PC-3 (cell line): ENCODE measurements around the gene RFLNA. TPM values are rescaled to one million over a fixed set of nuclear protein-coding genes. Genes with fewer than 3 reads are reported as not detected.

ENCODE experiments used
- ATAC-seq: fragments of 200-7000 bp; cut with Tn5 transposase; 2 replicates; pipeline ENCODE4 v1.9.1; 2020; ENCODE audit warnings: mild to moderate bottlenecking, moderate library complexity
- BruUV-seq: library from RNA; stranded (reverse); fragments of 400-500 nt; replicated peaks from 2 replicates; lab custom pipeline; 2021; lab: Mats Ljungman, UMichigan
- CTCF ChIA-PET: fragments of 300-600 bp; sonication (Branson Sonifier 250); formaldehyde crosslinking; loops from one replicate; lab custom pipeline; 2022; ENCODE audit warnings: antibody characterized with exemption; lab: Charles Lee
- POLR2A ChIA-PET: fragments of 300-600 bp; sonication (Branson Sonifier 250); formaldehyde crosslinking; loops from one replicate; lab custom pipeline; 2022; ENCODE audit warnings: antibody characterized with exemption; ENCODE audit not compliant: unreplicated experiment; lab: Charles Lee
- DNase-seq: peaks from one replicate; pipeline ENCODE4 v3.0.0-alpha.2; 2015
- H2AFZ ChIP-seq: fragments of 300-600 bp; sonication (generic); 2 replicates; pipeline ENCODE4 v1.6.0; 2016; ENCODE audit warnings: antibody characterized with exemption, low read length
- H3F3A ChIP-seq: fragments of 300-600 bp; sonication (generic); one replicate; pipeline ENCODE4 v1.6.0; 2017; ENCODE audit warnings: antibody characterized with exemption, low read length, control low read depth, mild to moderate bottlenecking; ENCODE audit not compliant: unreplicated experiment
- H3K27ac ChIP-seq: fragments of 300-600 bp; sonication (generic); 2 replicates; pipeline ENCODE4 v1.5.1; 2016; ENCODE audit warnings: mild to moderate bottlenecking, low read length
- H3K27me3 ChIP-seq: fragments of 300-600 bp; sonication (generic); 2 replicates; pipeline ENCODE4 v1.6.1; 2016; ENCODE audit warnings: low read length, mixed read lengths
- H3K36me3 ChIP-seq: fragments of 300-600 bp; sonication (generic); 2 replicates; pipeline ENCODE4 v1.6.1; 2016; ENCODE audit warnings: low read depth, mixed run types, low read length, mixed read lengths
- H3K4me1 ChIP-seq: fragments of 300-600 bp; sonication (generic); 2 replicates; pipeline ENCODE4 v1.5.1; 2016; ENCODE audit warnings: low read length; ENCODE audit not compliant: insufficient read depth
- H3K4me2 ChIP-seq: fragments of 300-600 bp; sonication (generic); 2 replicates; pipeline ENCODE4 v1.6.0; 2016; ENCODE audit warnings: low read length
- H3K4me3 ChIP-seq: fragments of 300-600 bp; sonication (generic); 2 replicates; pipeline ENCODE4 v1.5.1; 2016; ENCODE audit warnings: mild to moderate bottlenecking, low read length, mixed read lengths
- H3K79me2 ChIP-seq: fragments of 300-600 bp; sonication (generic); 2 replicates; pipeline ENCODE4 v1.6.1; 2017; ENCODE audit warnings: low read length, mixed read lengths
- H3K9ac ChIP-seq: fragments of 300-600 bp; sonication (generic); 2 replicates; pipeline ENCODE4 v1.6.0; 2016; ENCODE audit warnings: mild to moderate bottlenecking, low read length
- H3K9me2 ChIP-seq: fragments of 300-600 bp; sonication (generic); replicated peaks from 2 replicates; pipeline ENCODE4 v1.6.1; 2016; ENCODE audit warnings: mixed run types, low read length, mixed read lengths
- H3K9me3 ChIP-seq: fragments of 300-600 bp; sonication (generic); 2 replicates; pipeline ENCODE4 v1.6.1; 2016; ENCODE audit warnings: low read length, mixed read lengths
- H4K20me1 ChIP-seq: fragments of 300-600 bp; sonication (generic); 2 replicates; pipeline ENCODE4 v1.6.1; 2016; ENCODE audit warnings: low read length, mixed read lengths
- CTCF ChIP-seq: fragments of 300-600 bp; sonication (generic); conservative IDR thresholded peaks from 2 replicates; pipeline ENCODE4 v1.5.1; 2017; ENCODE audit warnings: antibody characterized with exemption, low read depth, mild to moderate bottlenecking, low read length
- EZH2 ChIP-seq: fragments of 300-600 bp; sonication (generic); IDR thresholded peaks from one replicate; pipeline ENCODE4 v1.6.1; 2017; ENCODE audit warnings: antibody characterized with exemption, mild to moderate bottlenecking, low read length; ENCODE audit not compliant: unreplicated experiment
- EZH2phosphoT487 ChIP-seq: fragments of 300-600 bp; sonication (generic); IDR thresholded peaks from 2 replicates; pipeline ENCODE4 v1.6.1; 2018; ENCODE audit warnings: mild to moderate bottlenecking, antibody characterized with exemption, low read length, borderline replicate concordance
- intact Hi-C: fragments of 100-400 bp; cut with micrococcal nuclease; formaldehyde crosslinking; loops from 2 replicates; pipeline ENCODE4 v1.9.0; 2023
- total RNA-seq: library from RNA; depleted of rRNA; stranded (reverse); fragments of >200 nt; gene quantifications from 2 replicates; pipeline ENCODE4 v1.2.3, GENCODE V29; 2014

RFLNA gene
- total RNA-seq, 1 experiment from 2014 or later, result not detected

DNA sequence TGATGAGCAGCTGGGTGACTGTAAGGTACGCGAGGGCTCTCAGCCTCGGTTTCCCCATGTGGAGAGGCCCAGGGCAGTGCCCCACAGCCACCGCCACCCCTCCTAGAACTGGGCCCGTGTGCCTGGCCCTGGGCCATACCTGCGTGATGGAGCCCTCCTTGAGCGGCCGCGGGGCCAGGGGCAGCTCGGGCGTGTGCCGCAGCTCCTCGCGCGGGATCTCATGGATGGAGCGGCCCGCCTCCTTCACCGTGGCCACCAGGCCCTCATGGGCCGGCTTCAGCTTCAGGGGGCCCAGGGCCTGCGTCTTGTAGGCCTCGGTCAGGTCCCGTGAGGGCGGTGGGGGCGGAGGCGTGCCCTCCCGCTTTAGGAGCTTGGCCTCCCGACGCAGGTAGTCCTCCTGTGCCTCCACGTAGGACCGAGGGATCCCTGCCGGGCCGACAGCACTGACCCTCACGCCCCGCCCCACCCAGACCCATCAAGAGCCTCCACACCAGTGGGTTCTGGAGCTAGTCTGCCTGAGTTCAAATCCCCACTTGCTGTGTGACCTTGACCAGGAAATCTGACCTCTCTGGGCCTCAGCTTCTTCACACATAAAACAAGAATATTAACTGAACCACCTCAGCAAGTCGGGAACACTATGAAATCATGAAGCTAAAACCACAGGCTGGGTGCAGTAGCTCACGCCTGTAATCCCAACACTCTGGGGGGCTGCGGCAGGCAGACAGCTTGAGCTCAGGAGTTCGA is 51.7 kb downstream of the RFLNA start:
- Histone ChIP-seq H3K4me2 (no peak overlapping the region), H3K9me3 (no peaks in the 10 kb centered on the region), H3K9me2 (no peaks in the 10 kb centered on the region), H3F3A (no peaks in the 10 kb centered on the region), H3K79me2 (no peaks in the 10 kb centered on the region), H2AFZ (no peak overlapping the region), H4K20me1 (peaks cover 21% of the 10 kb centered on the region), H3K4me1 (no peaks in the 10 kb centered on the region), H3K4me3 (no peak overlapping the region), H3K36me3 (peaks cover 92% of the 10 kb centered on the region), H3K27ac (no peak overlapping the region), H3K9ac (no peak overlapping the region), H3K27me3 (no peaks in the 10 kb centered on the region)
- intact Hi-C loops, result no loop called here
- POLR2A ChIA-PET, result no interaction called here
- no peak for TF ChIP-seq CTCF
- no peak for TF ChIP-seq EZH2
- no peak for TF ChIP-seq EZH2phosphoT487
- BruUV-seq, result no TSS peak
- ATAC-seq (no peak), DNase-seq (no peak)
- CTCF ChIA-PET, result no interaction called here

GRCh38 chr12:124347335-124347734 is 52.4 kb downstream of the RFLNA start:
- Histone ChIP-seq H3K4me2 (no peak overlapping the region), H3K4me3 (no peak overlapping the region), H4K20me1 (peaks cover 20% of the 10 kb centered on the region), H3K9me2 (no peaks in the 10 kb centered on the region), H3K36me3 (peaks cover 94% of the 10 kb centered on the region), H3F3A (no peaks in the 10 kb centered on the region), H3K9ac (no peak overlapping the region), H3K27ac (no peak overlapping the region), H3K79me2 (no peaks in the 10 kb centered on the region), H2AFZ (no peak overlapping the region), H3K4me1 (no peaks in the 10 kb centered on the region), H3K27me3 (no peaks in the 10 kb centered on the region), H3K9me3 (no peaks in the 10 kb centered on the region)
- no peak for DNase-seq
- intact Hi-C loops, result no loop called here
- no peak for ATAC-seq
- CTCF ChIA-PET, result no interaction called here
- TSS peak; percentile 3 for BruUV-seq
- POLR2A ChIA-PET, result interaction anchor here (0.6 kb wide), 1 partner anchor 39 kb away, joined by 5 read pairs; no protein-coding TSS in a partner anchor
- TF ChIP-seq EZH2, result no peak
- no peak for TF ChIP-seq CTCF
- no peak for TF ChIP-seq EZH2phosphoT487
